Measurements from ENCODE around the gene TBCB. TPM values are rescaled to one million over a fixed set of nuclear protein-coding genes. Genes with fewer than 3 reads are reported as not detected.

The TBCB gene
- total and polyA plus RNA-seq, 2 of the 4 experiments (the other 2 are of a cell fraction) = 182 to 269 TPM

GRCh38 chr19:36082916-36083315 is 32.4 kb upstream of the TBCB start:
- H2BK5ac ChIP-seq (ENCODE audit: low read depth, low read length, poor library complexity, severe bottlenecking) = no peak overlapping the region
- no peak overlapping the region for H3K56ac ChIP-seq (ENCODE audit: extremely low read depth, insufficient read depth, low read length)
- H4K5ac ChIP-seq (ENCODE audit: low read depth, low read length) = no peak overlapping the region
- H2AK9ac ChIP-seq (replicated peaks; ENCODE audit: low read depth, low read length, poor library complexity) = no peak overlapping the region
- H3K4me3 ChIP-seq (ENCODE audit: insufficient read depth, low read depth, low read length) = no peak overlapping the region
- H3K9me1 ChIP-seq (ENCODE audit: insufficient read depth, low read length) = no peaks in the 10 kb centered on the region; the same call in 1 of the 2 replicates
- no peak overlapping the region for H4K8ac ChIP-seq (ENCODE audit: low read depth in 2 of 2, low read length in 2 of 2)
- H4K20me1 ChIP-seq (ENCODE audit: insufficient read depth, low read length) = no peaks in the 10 kb centered on the region
- H2BK120ac ChIP-seq (ENCODE audit: low read depth, low read length) = no peak overlapping the region
- BruUV-seq (replicated peaks) = no TSS peak
- H3K23ac ChIP-seq (ENCODE audit: low read depth, low read length) = no peak overlapping the region
- no peaks in the 10 kb centered on the region for H3K27me3 ChIP-seq (ENCODE audit: control insufficient read depth, insufficient read depth, low read length)
- no peak overlapping the region for H3K4ac ChIP-seq (ENCODE audit: low read depth, low read length)
- no peak overlapping the region for H2AK5ac ChIP-seq (ENCODE audit: low read depth, low read length)
- no peak overlapping the region for H2BK15ac ChIP-seq (ENCODE audit: low read depth, low read length)
- in situ Hi-C loops (cut with MboI; ENCODE audit: low sequenced_read_pairs) = no loop called here
- ChIA-PET POLR2A (ENCODE audit: unreplicated experiment) (no interaction called here), CTCF (no interaction called here)
- no peak for TF ChIP-seq MAZ (IDR thresholded peaks at IDR 0.05; ENCODE audit: borderline replicate concordance, low read depth, low read length)
- TF ChIP-seq RCOR1 (IDR thresholded peaks at IDR 0.05; ENCODE audit: insufficient replicate concordance, low read length) = no peak
- TF ChIP-seq MAFK (IDR thresholded peaks at IDR 0.05; ENCODE audit: low read depth, low read length) = no peak
- TF ChIP-seq MXI1 (IDR thresholded peaks at IDR 0.05; ENCODE audit: borderline replicate concordance, low read depth, low read length) = no peak
- TF ChIP-seq SMC3 (IDR thresholded peaks at IDR 0.05; ENCODE audit: low read depth, low read length) = no peak
- no peak for TF ChIP-seq CTCF (conservative IDR thresholded peaks at IDR 0.05; ENCODE audit: low read depth, low read length)
- no peak for TF ChIP-seq NFE2L2 (IDR thresholded peaks at IDR 0.05; ENCODE audit: low read depth, low read length)
- no peak overlapping the region for H3K14ac ChIP-seq (replicated peaks; ENCODE audit: low read depth, low read length)
- no peak overlapping the region for H3K4me2 ChIP-seq (ENCODE audit: low read depth, low read length)
- H3K9ac ChIP-seq (ENCODE audit: low read depth, low read length) = no peak overlapping the region
- H4K91ac ChIP-seq (ENCODE audit: insufficient read depth, low read depth, low read length) = no peak overlapping the region
- no peak for ATAC-seq (ENCODE audit: low read depth)
- no peaks in the 10 kb centered on the region for H3K4me1 ChIP-seq (ENCODE audit: control insufficient read depth, insufficient read depth, low read length)
- H3K9me3 ChIP-seq (ENCODE audit: control insufficient read depth, insufficient read depth, low read length) = no peaks in the 10 kb centered on the region
- H2AFZ ChIP-seq (replicated peaks; ENCODE audit: low read length, poor library complexity) = no peak overlapping the region
- dilution Hi-C loops (cut with HindIII; ENCODE audit: low sequenced_read_pairs, unreplicated experiment) = no loop called here
- peaks cover 15% of the 10 kb centered on the region for H3K36me3 ChIP-seq (ENCODE audit: control insufficient read depth, insufficient read depth, low read length)
- H3K79me1 ChIP-seq (ENCODE audit: low read depth in 1 of 2, low read length in 2 of 2) = peaks cover 0 to 7% of the 10 kb centered on the region in 2 experiments; a peak in 2 of 4 replicates
- no peak overlapping the region for H2BK20ac ChIP-seq (ENCODE audit: low read depth, low read length)
- DNase-seq = no peak
- 99% methylated on average over 12 of the region's 13 CpGs; no CpG with 5 or more reads in 1 of the 2 experiments for WGBS, 2 experiments (ENCODE audit: extremely low coverage in 2 of 2, insufficient read length in 1 of 2)
- no peak overlapping the region for H3K27ac ChIP-seq (ENCODE audit: insufficient read depth, low read length)
- intact Hi-C loops (cut with micrococcal nuclease) = no loop called here
- H3K18ac ChIP-seq (ENCODE audit: low read depth, low read length) = no peak overlapping the region
